HepG2 (cell line): ENCODE measurements around the gene CTDNEP1. TPM values are rescaled to one million over a fixed set of nuclear protein-coding genes. Genes with fewer than 3 reads are reported as not detected.

Source experiments
- FOXA3 ChIP-seq: IDR thresholded peaks from 2 replicates; pipeline ENCODE4 v1.6.1; 2016; ENCODE audit warnings: missing genetic modification reagents, missing compliant biosample characterization
- GMEB2 ChIP-seq: IDR thresholded peaks from 2 replicates; pipeline ENCODE4 v1.6.1; 2016; ENCODE audit warnings: missing biosample characterization, missing genetic modification reagents, low read depth
- ISX ChIP-seq: sonication (generic); formaldehyde crosslinking; conservative IDR thresholded peaks from 2 replicates; pipeline ENCODE4 v1.5.0; 2020; ENCODE audit warnings: missing genetic modification reagents
- KDM5A ChIP-seq: fragments of 200-600 bp; sonication (generic); IDR thresholded peaks from 2 replicates; pipeline ENCODE4 v1.7.0; 2018; ENCODE audit warnings: antibody characterized with exemption, mild to moderate bottlenecking, low read length, borderline replicate concordance
- KMT2A ChIP-seq: sonication (generic); formaldehyde crosslinking; IDR thresholded peaks from 2 replicates; pipeline ENCODE4 v1.4.0; 2020; ENCODE audit warnings: missing genetic modification reagents
- MAZ ChIP-seq, 2 experiments: sonication (generic) in 1 of 2; formaldehyde crosslinking in 1 of 2; IDR thresholded peaks; 2 replicates each; pipeline versions ENCODE4 v1.5.0 to v1.6.1; 2012 to 2020; ENCODE audit warnings: low read depth in 2 of 2, mild to moderate bottlenecking in 2 of 2, borderline replicate concordance in 1 of 2, improper control_type of control experiment in 1 of 2, low read length in 1 of 2, missing genetic modification reagents in 1 of 2, moderate library complexity in 1 of 2
- TFDP1 ChIP-seq: IDR thresholded peaks from 2 replicates; pipeline ENCODE4 v1.6.1; 2016; ENCODE audit warnings: missing compliant biosample characterization, missing genetic modification reagents, borderline replicate concordance
- ZMYM3 ChIP-seq: sonication (generic); formaldehyde crosslinking; IDR thresholded peaks from 2 replicates; pipeline ENCODE4 v1.5.1; 2020; ENCODE audit warnings: mild to moderate bottlenecking, missing genetic modification reagents
- ZNF18 ChIP-seq: sonication (generic); formaldehyde crosslinking; IDR thresholded peaks from 2 replicates; pipeline ENCODE4 v1.8.0; 2022; ENCODE audit warnings: mild to moderate bottlenecking, missing genetic modification reagents; ENCODE audit not compliant: insufficient replicate concordance
- ZNF292 ChIP-seq: sonication (generic); formaldehyde crosslinking; IDR thresholded peaks from 2 replicates; pipeline ENCODE4 v1.8.1; 2022; ENCODE audit warnings: mild to moderate bottlenecking, low read depth, missing genetic modification reagents, borderline replicate concordance
- ZNF510 ChIP-seq: sonication (generic); formaldehyde crosslinking; IDR thresholded peaks from 2 replicates; pipeline ENCODE4 v1.4.0; 2020; ENCODE audit warnings: low read depth, mild to moderate bottlenecking, missing genetic modification reagents
- ZNF552 ChIP-seq: sonication (generic); formaldehyde crosslinking; IDR thresholded peaks from 2 replicates; pipeline ENCODE4 v1.9.0; 2022; ENCODE audit warnings: missing genetic modification reagents, mild to moderate bottlenecking, borderline replicate concordance
- ZNF589 ChIP-seq: sonication (generic); formaldehyde crosslinking; conservative IDR thresholded peaks from 2 replicates; pipeline ENCODE4 v1.8.0; 2022; ENCODE audit warnings: mild to moderate bottlenecking, moderate library complexity, missing genetic modification reagents
- ZNF768 ChIP-seq: sonication (generic); formaldehyde crosslinking; IDR thresholded peaks from 2 replicates; pipeline ENCODE4 v1.4.0; 2020; ENCODE audit warnings: missing genetic modification reagents
- ZNF784 ChIP-seq: sonication (generic); formaldehyde crosslinking; IDR thresholded peaks from 2 replicates; pipeline ENCODE4 v1.5.1; 2020; ENCODE audit warnings: missing genetic modification reagents, mild to moderate bottlenecking, borderline replicate concordance
- ZNF839 ChIP-seq: sonication (generic); formaldehyde crosslinking; IDR thresholded peaks from 2 replicates; pipeline ENCODE4 v1.4.0; 2020; ENCODE audit warnings: missing genetic modification reagents, mild to moderate bottlenecking, borderline replicate concordance
- polyA plus RNA-seq, 8 experiments: library from polyadenylated mRNA; depleted of rRNA in 3 of 8; stranded (reverse) in 7 of 8; unstranded in 1 of 8; fragments of >200 nt; fragmentation: Illumina TruSeq in 4 of 8; extraction: Trizol in 4 of 8; gene quantifications; 2 replicates each; pipeline versions ENCODE4 v1.2.1 to v1.2.3, GENCODE V29; 2011 to 2016; ENCODE audit warnings: low read depth in 4 of 8, missing spikeins in 1 of 8, mixed read lengths in 1 of 8; ENCODE audit not compliant: insufficient read depth in 1 of 8
- total RNA-seq, 5 experiments: library from RNA; depleted of rRNA; stranded (reverse); fragments of >200 nt; fragmentation: Illumina TruSeq; extraction: Trizol; gene quantifications; 2 replicates each; pipeline ENCODE4 v1.2.3, GENCODE V29; 2016; ENCODE audit warnings: low read depth in 1 of 5
- TF ChIP-seq, protein P1 (sequence below): sonication (generic); formaldehyde crosslinking; IDR thresholded peaks from 2 replicates; pipeline ENCODE4 v1.5.0; 2020; ENCODE audit warnings: mild to moderate bottlenecking, missing genetic modification reagents
- TF ChIP-seq, protein P2 (sequence below): sonication (generic); formaldehyde crosslinking; IDR thresholded peaks from 2 replicates; pipeline ENCODE4 v1.8.0; 2022; ENCODE audit warnings: mild to moderate bottlenecking, missing genetic modification reagents, moderate library complexity

CTDNEP1 gene
- total and polyA plus RNA-seq, 2 of the 13 experiments (the other 11 are each of a cell fraction or from before 2014, with no cell fraction given): 19.8 to 118 TPM

GRCh38 chr17:7219812-7220592 is 31.5 kb downstream of the CTDNEP1 start, which contains the start of the genes ACADVL and DLG4 (continued):
- TF ChIP-seq, protein P1, sequence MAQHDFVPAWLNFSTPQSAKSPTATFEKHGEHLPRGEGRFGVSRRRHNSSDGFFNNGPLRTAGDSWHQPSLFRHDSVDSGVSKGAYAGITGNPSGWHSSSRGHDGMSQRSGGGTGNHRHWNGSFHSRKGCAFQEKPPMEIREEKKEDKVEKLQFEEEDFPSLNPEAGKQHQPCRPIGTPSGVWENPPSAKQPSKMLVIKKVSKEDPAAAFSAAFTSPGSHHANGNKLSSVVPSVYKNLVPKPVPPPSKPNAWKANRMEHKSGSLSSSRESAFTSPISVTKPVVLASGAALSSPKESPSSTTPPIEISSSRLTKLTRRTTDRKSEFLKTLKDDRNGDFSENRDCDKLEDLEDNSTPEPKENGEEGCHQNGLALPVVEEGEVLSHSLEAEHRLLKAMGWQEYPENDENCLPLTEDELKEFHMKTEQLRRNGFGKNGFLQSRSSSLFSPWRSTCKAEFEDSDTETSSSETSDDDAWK (CRISPR knock-in tag): no peak
- TF ChIP-seq ZNF18 (peak; percentile 14), MAZ (IDR thresholded peaks at IDR 0.05; ENCODE audit: borderline replicate concordance, low read depth, low read length) (no peak; the same call in 1 of the 2 replicates), MAZ (CRISPR knock-in tag; IDR thresholded peaks at IDR 0.05; ENCODE audit: low read depth) (peak; percentile 60; the same call in 1 of the 2 replicates), ZNF510 (CRISPR knock-in tag) (no peak), ZNF589 (CRISPR knock-in tag) (0 out of 2 replicates have a peak, but pooled peaks have one; percentile 47), GMEB2 (CRISPR knock-in tag) (peak; percentile 83), KDM5A (peak; percentile 46; the same call in 1 of the 2 replicates), ZNF292 (CRISPR knock-in tag) (no peak), TFDP1 (peak; percentile 47; the same call in 1 of the 2 replicates), ISX (CRISPR knock-in tag) (no peak), ZNF784 (CRISPR knock-in tag) (peak; percentile 93), ZNF552 (peak; percentile 68; the same call in 1 of the 2 replicates), FOXA3 (CRISPR knock-in tag) (peak; percentile 49), ZNF839 (CRISPR knock-in tag) (peak; percentile 87; the same call in 1 of the 2 replicates), KMT2A (CRISPR knock-in tag) (peak; percentile 68), ZNF768 (CRISPR knock-in tag) (peak; percentile 66; the same call in 1 of the 2 replicates), ZMYM3 (CRISPR knock-in tag) (0 out of 2 replicates have a peak, but pooled peaks have one; percentile 1)
- TF ChIP-seq, protein P2, sequence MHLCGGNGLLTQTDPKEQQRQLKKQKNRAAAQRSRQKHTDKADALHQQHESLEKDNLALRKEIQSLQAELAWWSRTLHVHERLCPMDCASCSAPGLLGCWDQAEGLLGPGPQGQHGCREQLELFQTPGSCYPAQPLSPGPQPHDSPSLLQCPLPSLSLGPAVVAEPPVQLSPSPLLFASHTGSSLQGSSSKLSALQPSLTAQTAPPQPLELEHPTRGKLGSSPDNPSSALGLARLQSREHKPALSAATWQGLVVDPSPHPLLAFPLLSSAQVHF (CRISPR knock-in tag): peak; percentile 63; the same call in 1 of the 2 replicates
